Neural crest cell (in vitro differentiated cells): ENCODE measurements around the gene HTR3B. TPM values are rescaled to one million over a fixed set of nuclear protein-coding genes. Genes with fewer than 3 reads are reported as not detected.
A peak's percentile ranks its signal among the peaks of the same experiment; 100 is the strongest.

Experiments used
- DNase-seq: peaks from one replicate; pipeline ENCODE4 v3.0.0; 2021; ENCODE audit warnings: low read depth, mixed read lengths, low spot score
- H3K27ac Mint-ChIP-seq: one replicate; pipeline ENCODE4 v1.8.0; 2021; ENCODE audit warnings: mild to moderate bottlenecking, mixed read lengths; ENCODE audit not compliant: unreplicated experiment
- H3K27me3 Mint-ChIP-seq: 2 replicates; pipeline ENCODE4 v1.8.0; 2021; ENCODE audit warnings: low read depth, mild to moderate bottlenecking, mixed read lengths
- H3K36me3 Mint-ChIP-seq: 2 replicates; pipeline ENCODE4 v1.8.0; 2021; ENCODE audit warnings: low read depth, mild to moderate bottlenecking, mixed read lengths
- H3K4me1 Mint-ChIP-seq: 2 replicates; pipeline ENCODE4 v1.8.0; 2021; ENCODE audit warnings: mixed read lengths
- H3K4me3 Mint-ChIP-seq: one replicate; pipeline ENCODE4 v1.8.0; 2021; ENCODE audit warnings: mild to moderate bottlenecking, mixed read lengths
- H3K9me3 Mint-ChIP-seq: 2 replicates; pipeline ENCODE4 v1.8.0; 2021; ENCODE audit warnings: mixed read lengths
- total RNA-seq: library from RNA; stranded (reverse); gene quantifications from 2 replicates; pipeline ENCODE4 v1.2.1, GENCODE V29; 2021
- TF ChIP-seq, protein P1 (sequence below): fragments of 200-600 bp; sonication (generic); conservative IDR thresholded peaks from 2 replicates; pipeline ENCODE4 v1.5.0; 2021; ENCODE audit warnings: antibody characterized with exemption, mild to moderate bottlenecking

Gene HTR3B
- total RNA-seq, 1 donor from 2014 or later, result 0.26 TPM

- Mint-ChIP-seq H3K4me3 (no peak overlapping the region), H3K4me1 (peaks cover 21% of the 10 kb centered on the region), H3K27me3 (peaks cover 29% of the 10 kb centered on the region), H3K27ac (peak overlapping the region; percentile 43), H3K9me3 (no peaks in the 10 kb centered on the region), H3K36me3 (no peaks in the 10 kb centered on the region)
- DNase-seq, result no peak
- TF ChIP-seq, protein P1, sequence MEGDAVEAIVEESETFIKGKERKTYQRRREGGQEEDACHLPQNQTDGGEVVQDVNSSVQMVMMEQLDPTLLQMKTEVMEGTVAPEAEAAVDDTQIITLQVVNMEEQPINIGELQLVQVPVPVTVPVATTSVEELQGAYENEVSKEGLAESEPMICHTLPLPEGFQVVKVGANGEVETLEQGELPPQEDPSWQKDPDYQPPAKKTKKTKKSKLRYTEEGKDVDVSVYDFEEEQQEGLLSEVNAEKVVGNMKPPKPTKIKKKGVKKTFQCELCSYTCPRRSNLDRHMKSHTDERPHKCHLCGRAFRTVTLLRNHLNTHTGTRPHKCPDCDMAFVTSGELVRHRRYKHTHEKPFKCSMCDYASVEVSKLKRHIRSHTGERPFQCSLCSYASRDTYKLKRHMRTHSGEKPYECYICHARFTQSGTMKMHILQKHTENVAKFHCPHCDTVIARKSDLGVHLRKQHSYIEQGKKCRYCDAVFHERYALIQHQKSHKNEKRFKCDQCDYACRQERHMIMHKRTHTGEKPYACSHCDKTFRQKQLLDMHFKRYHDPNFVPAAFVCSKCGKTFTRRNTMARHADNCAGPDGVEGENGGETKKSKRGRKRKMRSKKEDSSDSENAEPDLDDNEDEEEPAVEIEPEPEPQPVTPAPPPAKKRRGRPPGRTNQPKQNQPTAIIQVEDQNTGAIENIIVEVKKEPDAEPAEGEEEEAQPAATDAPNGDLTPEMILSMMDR, result no peak
These were observed 88.0 kb downstream of the HTR3B start for GRCh38 chr11:113992459-113993110.

DNA sequence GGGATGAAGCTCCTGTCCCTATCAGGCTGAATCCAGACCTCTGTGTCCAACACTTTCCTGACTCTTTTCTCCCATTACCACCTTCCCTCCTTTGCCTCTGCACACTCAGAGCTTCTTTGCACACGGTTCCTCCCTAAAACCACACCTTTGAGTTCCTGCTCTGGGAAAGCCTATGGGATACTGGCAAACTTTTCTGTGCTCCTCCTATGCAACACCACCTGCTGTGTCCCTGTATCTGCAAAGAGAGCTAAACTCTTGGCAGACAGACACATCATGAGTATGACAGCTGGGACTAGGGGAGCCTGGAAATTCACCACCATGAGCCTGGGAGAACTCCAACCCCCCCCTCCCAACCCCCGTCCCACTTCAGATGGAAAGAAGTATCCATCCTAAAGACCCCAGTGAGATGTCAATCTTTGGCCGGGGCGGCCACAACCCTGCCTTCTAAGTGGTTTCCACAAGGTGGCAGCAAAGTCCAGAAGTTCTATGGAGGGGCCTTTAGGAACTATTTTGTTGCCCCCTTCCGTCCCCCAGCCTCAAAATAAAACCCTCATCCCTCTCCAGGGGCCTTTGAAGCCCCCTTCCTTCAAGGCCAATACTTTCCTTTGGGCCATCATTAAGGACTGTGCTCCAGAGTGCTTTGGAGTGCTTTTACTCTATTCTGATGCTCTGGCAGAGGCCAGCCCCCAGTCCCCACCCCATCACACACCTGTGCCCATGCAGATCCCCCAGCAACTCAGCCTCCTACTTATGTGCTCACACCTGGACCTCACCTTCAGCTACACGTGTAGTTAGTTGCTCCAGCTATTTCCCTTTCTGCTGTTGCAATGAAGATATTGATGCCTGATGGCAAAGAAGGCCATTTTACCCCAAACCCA, 89.7 kb downstream of the HTR3B start:
- no peak overlapping the region for H3K4me3 Mint-ChIP-seq
- no peaks in the 10 kb centered on the region for H3K9me3 Mint-ChIP-seq
- no peaks in the 10 kb centered on the region for H3K36me3 Mint-ChIP-seq
- H3K27me3 Mint-ChIP-seq, result peaks cover 25% of the 10 kb centered on the region
- TF ChIP-seq, protein P1, result peak; percentile 86
- peak; percentile 61 for DNase-seq
- peaks cover 30% of the 10 kb centered on the region for H3K4me1 Mint-ChIP-seq
- H3K27ac Mint-ChIP-seq, result no peak overlapping the region

Other genes starting within 250 kb of the HTR3B start
- 6.5 and 8.6 TPM in 2 replicates for gene TMPRSS5, start 198.5 kb upstream of the HTR3B start, total RNA-seq
- 28.2 and 29.2 TPM in 2 replicates for gene ZW10, start 131.1 kb upstream of the HTR3B start, total RNA-seq
- not detected in 2 replicates for gene CLDN25, start 125.0 kb upstream of the HTR3B start, total RNA-seq
- gene USP28, start 29.2 kb upstream of the HTR3B start, total RNA-seq, result 39.4 and 40.9 TPM in 2 replicates
- 3.8 and 4.6 TPM in 2 replicates for gene HTR3A, start 70.3 kb downstream of the HTR3B start, total RNA-seq
- 36.6 and 39.4 TPM in 2 replicates for gene ZBTB16, start 154.9 kb downstream of the HTR3B start, total RNA-seq